Mesothelial cell of epicardium (in vitro differentiated cells): ENCODE results near the gene MRPL30. TPM values are rescaled to one million over a fixed set of nuclear protein-coding genes. Genes with fewer than 3 reads are reported as not detected.
A peak's percentile ranks its signal among the peaks of the same experiment; 100 is the strongest.
"Not testable (repeated sequence)": the region's sequence is repeated elsewhere in the genome, so short reads cannot be mapped to it uniquely, and the experiment has no call there.

Source experiments
- DNase-seq, 2 experiments: peaks; one replicate each; pipeline ENCODE4 v3.0.0; 2021; ENCODE audit warnings: low spot score in 2 of 2; ENCODE audit not compliant: unreplicated experiment in 2 of 2
- H3K27ac Mint-ChIP-seq: 2 replicates; pipeline ENCODE4 v1.8.0; 2021; ENCODE audit warnings: mixed read lengths
- H3K27me3 Mint-ChIP-seq: 2 replicates; pipeline ENCODE4 v1.8.0; 2021; ENCODE audit warnings: low read depth, mixed read lengths
- H3K36me3 Mint-ChIP-seq: 2 replicates; pipeline ENCODE4 v1.8.0; 2021; ENCODE audit warnings: mixed read lengths
- H3K4me1 Mint-ChIP-seq: 2 replicates; pipeline ENCODE4 v1.8.0; 2021; ENCODE audit warnings: mixed read lengths
- H3K4me3 Mint-ChIP-seq: 2 replicates; pipeline ENCODE4 v1.8.0; 2021; ENCODE audit warnings: mild to moderate bottlenecking, moderate library complexity, mixed read lengths
- H3K9me3 Mint-ChIP-seq: 2 replicates; pipeline ENCODE4 v1.8.0; 2021; ENCODE audit warnings: mixed read lengths
- CTCF ChIP-seq: fragments of 200-600 bp; sonication (generic); IDR thresholded peaks from one replicate; pipeline ENCODE4 v1.5.0; 2021; ENCODE audit warnings: antibody characterized with exemption; ENCODE audit not compliant: unreplicated experiment
- total RNA-seq: library from RNA; stranded (reverse); gene quantifications from 3 replicates; pipeline ENCODE4 v1.2.1, GENCODE V29; 2021

Gene MRPL30
- total RNA-seq, 1 donor from 2014 or later = 33.3 TPM

- DNase-seq = no peak
- H3K9me3 Mint-ChIP-seq = no peaks in the 10 kb centered on the region
- no peak overlapping the region for H3K27ac Mint-ChIP-seq
- peaks cover 27% of the 10 kb centered on the region for H3K36me3 Mint-ChIP-seq
- no peak for TF ChIP-seq CTCF
- no peak overlapping the region for H3K4me3 Mint-ChIP-seq
- no peaks in the 10 kb centered on the region for H3K27me3 Mint-ChIP-seq
- peaks cover 3% of the 10 kb centered on the region for H3K4me1 Mint-ChIP-seq
Measured at GRCh38 chr2:99188357-99188756, 7.4 kb downstream of the MRPL30 start.

- DNase-seq = no peak
- Mint-ChIP-seq H3K27ac (no peak overlapping the region), H3K27me3 (no peaks in the 10 kb centered on the region), H3K4me3 (no peak overlapping the region), H3K4me1 (no peaks in the 10 kb centered on the region), H3K36me3 (peaks cover 34% of the 10 kb centered on the region), H3K9me3 (no peaks in the 10 kb centered on the region)
- TF ChIP-seq CTCF = no peak
Measured at GRCh38 chr2:99190548-99190947, 9.6 kb downstream of the MRPL30 start.

- not testable (repeated sequence) for DNase-seq, H3K27ac Mint-ChIP-seq, H3K27me3 Mint-ChIP-seq, H3K4me3 Mint-ChIP-seq, H3K9me3 Mint-ChIP-seq, H3K4me1 Mint-ChIP-seq
- peaks cover 43% of the 10 kb centered on the region for H3K36me3 Mint-ChIP-seq
Measured at GRCh38 chr2:99192364-99192763, 11.4 kb downstream of the MRPL30 start.

- H3K4me3 Mint-ChIP-seq = no peak overlapping the region
- no peak for DNase-seq
- no peak overlapping the region for H3K27ac Mint-ChIP-seq
- H3K36me3 Mint-ChIP-seq = peaks cover 22% of the 10 kb centered on the region
- H3K27me3 Mint-ChIP-seq = no peaks in the 10 kb centered on the region
- peaks cover 4% of the 10 kb centered on the region for H3K4me1 Mint-ChIP-seq
- TF ChIP-seq CTCF = no peak
- peaks cover 4% of the 10 kb centered on the region for H3K9me3 Mint-ChIP-seq
Measured at GRCh38 chr2:99198103-99198841, 17.3 kb downstream of the MRPL30 start.

- peaks cover 20% of the 10 kb centered on the region for H3K9me3 Mint-ChIP-seq
- no peak overlapping the region for H3K27ac Mint-ChIP-seq
- no peak overlapping the region for H3K4me3 Mint-ChIP-seq
- no peak for DNase-seq
- H3K4me1 Mint-ChIP-seq = peaks cover 4% of the 10 kb centered on the region
- no peaks in the 10 kb centered on the region for H3K27me3 Mint-ChIP-seq
- TF ChIP-seq CTCF = no peak
- H3K36me3 Mint-ChIP-seq = peaks cover 24% of the 10 kb centered on the region
Measured at GRCh38 chr2:99200076-99200800, 19.3 kb downstream of the MRPL30 start.

GRCh38 chr2:99201959-99202678 is 21.1 kb downstream of the MRPL30 start:
- Mint-ChIP-seq H3K36me3 (peaks cover 22% of the 10 kb centered on the region), H3K4me1 (peaks cover 4% of the 10 kb centered on the region), H3K9me3 (peaks cover 35% of the 10 kb centered on the region), H3K4me3 (no peak overlapping the region), H3K27me3 (no peaks in the 10 kb centered on the region), H3K27ac (no peak overlapping the region)
- peak; percentile 65 for TF ChIP-seq CTCF
- DNase-seq = no peak
